Neural crest cell (in vitro differentiated cells): ENCODE results near the gene MLN. TPM values are rescaled to one million over a fixed set of nuclear protein-coding genes. Genes with fewer than 3 reads are reported as not detected.

Experiments
- DNase-seq: peaks from one replicate; pipeline ENCODE4 v3.0.0; 2021; ENCODE audit warnings: low read depth, mixed read lengths, low spot score
- H3K27ac Mint-ChIP-seq: one replicate; pipeline ENCODE4 v1.8.0; 2021; ENCODE audit warnings: mild to moderate bottlenecking, mixed read lengths; ENCODE audit not compliant: unreplicated experiment
- H3K27me3 Mint-ChIP-seq: 2 replicates; pipeline ENCODE4 v1.8.0; 2021; ENCODE audit warnings: low read depth, mild to moderate bottlenecking, mixed read lengths
- H3K36me3 Mint-ChIP-seq: 2 replicates; pipeline ENCODE4 v1.8.0; 2021; ENCODE audit warnings: low read depth, mild to moderate bottlenecking, mixed read lengths
- H3K4me1 Mint-ChIP-seq: 2 replicates; pipeline ENCODE4 v1.8.0; 2021; ENCODE audit warnings: mixed read lengths
- H3K4me3 Mint-ChIP-seq: one replicate; pipeline ENCODE4 v1.8.0; 2021; ENCODE audit warnings: mild to moderate bottlenecking, mixed read lengths
- H3K9me3 Mint-ChIP-seq: 2 replicates; pipeline ENCODE4 v1.8.0; 2021; ENCODE audit warnings: mixed read lengths
- CTCF ChIP-seq: fragments of 200-600 bp; sonication (generic); conservative IDR thresholded peaks from 2 replicates; pipeline ENCODE4 v1.5.0; 2021; ENCODE audit warnings: antibody characterized with exemption, mild to moderate bottlenecking
- total RNA-seq: library from RNA; stranded (reverse); gene quantifications from 2 replicates; pipeline ENCODE4 v1.2.1, GENCODE V29; 2021

MLN gene
- total RNA-seq, 1 donor from 2014 or later = not detected

GRCh38 chr6:33756211-33756954, 47.4 kb downstream of the MLN start:
- no peaks in the 10 kb centered on the region for H3K27me3 Mint-ChIP-seq
- no peak for DNase-seq
- no peaks in the 10 kb centered on the region for H3K36me3 Mint-ChIP-seq
- H3K4me3 Mint-ChIP-seq = no peak overlapping the region
- H3K27ac Mint-ChIP-seq = no peak overlapping the region
- no peaks in the 10 kb centered on the region for H3K9me3 Mint-ChIP-seq
- no peak for TF ChIP-seq CTCF
- peaks cover 15% of the 10 kb centered on the region for H3K4me1 Mint-ChIP-seq

GRCh38 chr6:33755070-33755869, 48.5 kb downstream of the MLN start:
- TF ChIP-seq CTCF = no peak
- Mint-ChIP-seq H3K4me3 (no peak overlapping the region), H3K27me3 (no peaks in the 10 kb centered on the region), H3K36me3 (no peaks in the 10 kb centered on the region), H3K9me3 (no peaks in the 10 kb centered on the region), H3K4me1 (peaks cover 11% of the 10 kb centered on the region), H3K27ac (peak overlapping the region; percentile 75)
- DNase-seq = no peak

GRCh38 chr6:33754222-33754621, 49.6 kb downstream of the MLN start:
- H3K36me3 Mint-ChIP-seq = no peaks in the 10 kb centered on the region
- peaks cover 12% of the 10 kb centered on the region for H3K4me1 Mint-ChIP-seq
- TF ChIP-seq CTCF = no peak
- no peak overlapping the region for H3K4me3 Mint-ChIP-seq
- DNase-seq = no peak
- no peaks in the 10 kb centered on the region for H3K27me3 Mint-ChIP-seq
- H3K9me3 Mint-ChIP-seq = no peaks in the 10 kb centered on the region
- H3K27ac Mint-ChIP-seq = peak overlapping the region; percentile 81

- H3K9me3 Mint-ChIP-seq = no peaks in the 10 kb centered on the region
- no peak for TF ChIP-seq CTCF
- no peak overlapping the region for H3K4me3 Mint-ChIP-seq
- DNase-seq = no peak
- H3K4me1 Mint-ChIP-seq = peaks cover 13% of the 10 kb centered on the region
- H3K36me3 Mint-ChIP-seq = no peaks in the 10 kb centered on the region
- H3K27me3 Mint-ChIP-seq = no peaks in the 10 kb centered on the region
- H3K27ac Mint-ChIP-seq = no peak overlapping the region
Observed at GRCh38 chr6:33752646-33753015, 51.2 kb downstream of the MLN start.

GRCh38 chr6:33751771-33752645, 51.8 kb downstream of the MLN start:
- peak overlapping the region; percentile 19 for H3K27ac Mint-ChIP-seq
- no peak for DNase-seq
- H3K4me3 Mint-ChIP-seq = no peak overlapping the region
- no peaks in the 10 kb centered on the region for H3K36me3 Mint-ChIP-seq
- no peaks in the 10 kb centered on the region for H3K27me3 Mint-ChIP-seq
- TF ChIP-seq CTCF = no peak
- H3K4me1 Mint-ChIP-seq = peaks cover 15% of the 10 kb centered on the region
- no peaks in the 10 kb centered on the region for H3K9me3 Mint-ChIP-seq
